G401 (cell line): ENCODE measurements around the gene NEDD4L. TPM values are rescaled to one million over a fixed set of nuclear protein-coding genes. Genes with fewer than 3 reads are reported as not detected.

ENCODE experiments used
- DNase-seq: peaks from one replicate; pipeline ENCODE4 v3.0.0-alpha.2; 2015; ENCODE audit warnings: low spot score
- in situ Hi-C: cut with HindIII; loops from 2 replicates; pipeline ENCODE4 v1.10.0; 2016; ENCODE audit warnings: low sequenced_read_pairs, mixed read lengths
- total RNA-seq: library from RNA; depleted of rRNA; stranded (reverse); fragments of >200 nt; shearing (Covaris generic); gene quantifications from 2 replicates; pipeline ENCODE4 v1.2.3, GENCODE V29; 2014

NEDD4L gene
- total RNA-seq, 1 experiment from 2014 or later = 0.37 TPM

DNA sequence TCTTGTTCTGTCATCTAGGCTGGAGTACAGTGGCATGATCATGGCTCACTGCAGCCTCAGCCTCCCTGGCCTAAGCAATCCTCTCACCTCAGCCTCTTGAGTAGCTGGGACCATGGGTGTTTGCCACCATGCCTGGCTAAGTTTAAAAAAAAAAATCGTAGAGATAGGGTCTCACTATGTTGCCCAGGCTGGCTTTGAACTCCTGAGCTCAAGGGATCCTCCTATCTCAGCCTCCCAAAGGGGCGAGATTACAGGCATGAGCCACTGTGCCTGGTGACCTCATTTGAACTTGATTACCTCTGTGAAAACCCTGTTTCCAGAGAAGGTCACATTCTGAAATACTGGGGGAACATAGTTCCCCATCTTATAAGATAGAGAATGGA is 190.3 kb downstream of the NEDD4L start:
- in situ Hi-C loops = no loop called here
- DNase-seq = no peak

DNA sequence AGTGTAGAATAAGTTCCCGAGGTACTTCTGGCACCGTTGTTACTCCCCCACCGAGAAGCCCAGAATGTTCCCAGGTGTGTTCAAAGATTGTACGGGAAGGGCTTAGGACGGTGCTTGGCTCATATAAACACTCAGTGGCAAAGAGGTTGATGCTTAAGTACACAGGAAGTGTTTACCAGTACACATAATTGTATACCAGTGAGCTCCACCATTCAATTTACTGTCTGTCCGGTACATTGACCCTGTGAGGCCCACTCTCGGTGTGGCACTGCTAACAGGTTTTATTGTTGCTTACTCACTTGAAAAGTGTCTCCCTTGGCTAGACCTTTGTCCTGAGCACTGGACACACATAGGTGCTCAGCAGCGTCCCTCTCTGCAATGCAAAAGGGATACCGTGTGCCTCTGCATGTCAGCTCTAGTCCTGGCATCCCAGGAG is 191.0 kb downstream of the NEDD4L start:
- in situ Hi-C loops = no loop called here
- DNase-seq = peak; percentile 65

DNA sequence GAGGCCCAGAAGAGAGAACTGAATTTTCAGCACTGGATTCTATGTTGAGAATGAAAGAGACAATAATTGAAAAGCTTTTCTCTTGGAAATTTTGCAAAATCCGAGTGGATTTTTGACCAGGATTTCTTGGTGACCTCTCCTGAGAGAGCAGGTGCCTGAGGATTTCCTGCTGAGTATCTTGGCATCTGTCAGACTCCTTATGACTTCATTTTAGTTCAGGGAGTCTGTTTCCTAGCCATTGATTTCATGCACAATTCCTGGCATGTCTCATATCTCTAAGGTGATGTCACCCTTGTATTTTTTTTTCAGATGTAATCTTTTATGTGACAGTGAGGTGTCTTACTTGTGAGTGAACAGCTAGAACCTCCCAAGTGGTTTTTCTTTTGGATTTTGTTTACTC is 195.9 kb downstream of the NEDD4L start:
- in situ Hi-C loops = no loop called here
- peak; percentile 84 for DNase-seq

DNA sequence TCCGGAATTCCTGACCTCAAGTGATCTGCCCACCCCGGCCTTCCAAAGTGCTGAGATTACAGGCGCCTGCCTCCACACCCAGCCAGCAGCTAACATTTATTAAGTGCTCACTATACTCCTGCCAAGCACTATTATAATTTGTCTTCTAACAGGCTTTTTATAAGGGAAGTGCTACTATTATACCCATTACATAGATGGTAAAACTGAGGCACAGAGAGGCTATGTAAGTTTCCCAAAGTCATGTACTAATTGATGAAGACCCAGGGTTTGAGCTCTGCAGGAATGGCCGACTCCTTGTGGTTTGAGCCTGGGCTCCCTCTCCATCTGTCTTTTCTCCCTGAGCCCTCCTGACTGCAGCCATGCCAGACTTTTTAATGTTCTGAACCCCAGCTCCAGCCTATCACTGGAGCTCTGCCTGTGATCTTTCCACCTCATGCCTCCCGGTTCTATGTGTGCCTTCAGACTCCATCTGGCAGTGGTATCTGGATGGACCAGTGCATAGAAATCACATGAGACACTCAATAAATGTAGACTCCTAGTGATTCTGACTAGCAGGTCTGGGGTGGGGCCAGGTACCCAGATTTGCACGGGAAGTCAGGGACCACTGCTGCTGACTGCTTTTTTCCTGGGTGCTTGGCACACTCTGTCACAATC is 197.1 kb downstream of the NEDD4L start:
- in situ Hi-C loops = no loop called here
- DNase-seq = peak; percentile 62

DNA sequence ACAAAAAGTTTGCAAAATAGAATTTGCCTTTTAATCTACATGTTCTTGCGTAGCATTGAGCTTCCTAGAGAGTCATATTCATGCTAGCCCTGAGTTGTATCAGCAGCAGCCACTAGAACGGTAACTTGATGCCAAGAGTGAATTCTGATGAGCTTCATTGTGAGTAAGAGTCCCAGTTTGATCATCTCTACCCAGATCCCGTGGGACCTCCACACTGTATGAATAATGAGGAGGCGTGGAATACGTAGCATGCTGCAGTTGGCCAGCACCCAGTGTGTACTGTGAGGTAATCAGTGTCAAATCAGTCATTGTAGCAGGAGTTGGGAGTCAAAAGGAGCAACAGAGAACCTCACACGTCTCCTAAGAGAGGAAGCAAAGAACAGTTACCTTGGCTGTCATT is 197.9 kb downstream of the NEDD4L start:
- in situ Hi-C loops = no loop called here
- no peak for DNase-seq

DNA sequence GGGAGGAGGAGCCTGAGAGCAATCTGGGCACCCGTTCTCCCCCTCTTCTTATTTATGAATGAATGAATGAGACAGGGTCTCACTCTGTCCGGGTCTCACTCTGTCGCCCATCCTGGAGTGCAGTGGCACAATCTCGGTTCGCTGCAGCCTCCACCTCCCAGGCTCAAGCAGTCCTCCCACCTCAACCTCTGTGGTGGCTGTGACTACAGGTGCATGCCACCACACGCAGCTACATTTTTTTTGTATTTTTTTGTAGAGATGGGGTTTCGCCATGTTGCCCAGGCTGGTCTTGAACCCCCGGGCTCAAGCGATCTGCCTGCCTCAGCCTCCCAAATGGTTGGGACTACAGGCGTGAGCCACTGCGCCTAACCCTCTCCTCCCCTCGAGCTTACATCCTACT is 198.4 kb downstream of the NEDD4L start:
- in situ Hi-C loops = no loop called here

DNA sequence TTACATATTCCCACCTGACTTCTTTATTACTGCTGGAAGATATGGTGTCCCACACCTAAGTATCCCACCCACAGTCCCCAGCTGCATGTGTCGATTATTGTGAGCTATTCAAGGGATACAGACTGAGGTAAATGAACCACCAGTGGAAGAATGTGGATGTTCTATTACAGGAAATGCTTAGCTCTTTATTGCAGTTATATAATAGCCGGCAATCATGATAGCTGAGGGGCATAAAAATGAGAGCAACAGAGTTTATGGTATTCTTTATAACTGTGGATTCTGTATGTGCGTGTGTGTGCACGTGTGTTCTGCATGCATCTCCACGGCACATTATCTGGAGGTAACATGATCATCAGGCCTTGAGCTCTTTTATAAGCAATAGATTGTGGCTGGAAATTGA is 198.9 kb downstream of the NEDD4L start:
- in situ Hi-C loops = no loop called here
- no peak for DNase-seq

More for the DNA sequence above, 198.4 kb downstream of the NEDD4L start:
- no peak for DNase-seq

DNA sequence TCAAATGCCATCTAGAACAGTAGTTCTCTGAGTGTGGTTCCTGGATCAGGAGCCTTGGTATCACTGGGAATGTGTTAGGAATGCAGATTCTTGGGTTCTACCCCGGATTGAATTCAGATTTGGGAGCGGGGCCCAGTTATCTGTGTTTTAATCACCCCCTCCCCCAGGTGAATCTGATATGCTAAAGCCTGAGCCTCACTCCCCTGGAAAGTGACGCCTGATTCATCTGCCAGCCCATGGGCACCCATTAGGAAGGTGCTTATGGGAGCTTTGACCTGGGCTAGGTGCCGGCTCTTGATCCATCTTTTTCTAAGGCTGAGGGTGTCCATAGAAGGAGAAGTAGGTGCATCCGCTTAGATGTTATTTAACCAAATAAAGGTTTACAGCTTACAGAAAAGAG is 199.4 kb downstream of the NEDD4L start:
- no peak for DNase-seq
- in situ Hi-C loops = no loop called here

DNA sequence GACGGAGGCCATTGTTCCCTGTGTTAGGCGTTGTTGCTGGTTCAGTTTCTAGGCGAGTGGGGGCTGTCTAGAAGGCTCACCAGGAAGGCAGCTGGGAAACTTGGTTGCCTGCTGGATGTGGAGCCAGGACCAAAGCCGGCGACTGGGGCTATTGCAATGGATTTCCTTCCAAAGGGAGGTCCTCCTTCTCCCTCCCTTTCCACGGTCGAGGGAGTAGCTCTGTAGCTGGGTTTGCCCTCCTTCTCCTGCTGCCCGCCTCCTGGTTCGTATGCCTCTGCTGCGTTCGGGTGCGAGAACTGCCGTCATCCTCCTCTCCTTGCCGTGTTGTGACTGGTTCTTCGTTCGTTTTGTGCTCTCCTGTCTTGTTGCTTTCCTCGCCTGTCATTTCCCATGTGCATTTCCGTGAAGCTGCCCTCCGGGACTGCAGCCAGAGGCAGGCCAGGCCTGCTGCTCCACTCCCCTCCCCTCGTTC is 203.4 kb downstream of the NEDD4L start:
- DNase-seq = peak; percentile 92
- in situ Hi-C loops = no loop called here

DNA sequence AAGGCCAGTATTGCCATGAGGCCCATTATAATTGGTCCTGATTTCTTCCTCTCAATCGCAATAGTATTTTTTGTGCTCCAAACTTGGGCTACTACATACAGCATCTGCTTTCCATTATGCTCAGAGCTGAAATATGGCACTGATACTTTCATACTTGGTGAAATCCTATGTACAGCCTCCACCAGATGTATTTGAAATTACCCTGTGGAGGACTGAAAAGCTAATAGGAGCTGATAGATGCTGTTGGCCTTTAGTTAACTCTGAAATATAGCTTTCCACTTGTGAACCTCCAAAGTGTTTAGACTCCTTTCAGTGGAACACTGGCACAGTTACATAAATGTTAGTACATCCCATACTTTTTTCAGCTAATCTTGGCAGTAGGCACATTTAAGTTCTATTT is 205.7 kb downstream of the NEDD4L start:
- in situ Hi-C loops = no loop called here

DNA sequence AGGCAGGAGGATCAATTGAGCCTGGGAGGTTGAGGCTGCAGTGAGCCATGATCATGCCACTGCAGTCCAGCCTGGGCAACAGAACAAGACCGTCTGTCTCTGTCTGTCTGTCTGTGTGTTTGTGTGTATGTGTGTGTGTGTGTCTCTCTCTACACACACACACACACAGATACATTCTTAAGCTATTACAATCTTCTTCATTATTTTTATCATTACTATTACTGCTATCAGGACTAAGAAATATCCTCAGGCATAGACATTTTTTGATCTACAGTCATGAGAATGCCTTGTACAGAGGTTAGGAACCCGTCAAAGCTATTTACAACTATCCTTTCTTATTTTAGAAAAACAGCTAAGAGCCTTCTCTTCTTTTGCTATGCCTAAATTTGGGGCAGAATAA is 207.4 kb downstream of the NEDD4L start:
- no peak for DNase-seq
- in situ Hi-C loops = no loop called here

More for the DNA sequence above, 205.7 kb downstream of the NEDD4L start:
- DNase-seq = no peak

DNA sequence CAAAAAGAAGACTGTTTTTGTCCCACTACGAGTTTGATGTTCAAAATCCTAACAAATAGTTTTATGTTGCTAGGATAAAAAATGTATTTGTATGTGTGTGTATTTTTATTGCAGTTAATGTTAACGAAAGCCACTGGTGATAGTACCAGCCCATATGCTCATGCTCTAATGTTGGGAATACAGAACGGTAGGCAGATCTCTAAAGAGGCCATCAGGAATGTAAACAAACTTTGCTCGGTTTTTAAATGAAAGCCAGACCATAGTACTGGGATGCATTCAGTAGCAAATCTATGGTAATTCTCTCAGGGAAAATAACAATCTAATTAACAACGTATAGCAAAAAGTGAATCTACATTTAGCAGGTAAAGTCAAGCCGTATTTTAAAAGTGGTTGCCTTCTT is 208.1 kb downstream of the NEDD4L start:
- DNase-seq = no peak
- in situ Hi-C loops = no loop called here

DNA sequence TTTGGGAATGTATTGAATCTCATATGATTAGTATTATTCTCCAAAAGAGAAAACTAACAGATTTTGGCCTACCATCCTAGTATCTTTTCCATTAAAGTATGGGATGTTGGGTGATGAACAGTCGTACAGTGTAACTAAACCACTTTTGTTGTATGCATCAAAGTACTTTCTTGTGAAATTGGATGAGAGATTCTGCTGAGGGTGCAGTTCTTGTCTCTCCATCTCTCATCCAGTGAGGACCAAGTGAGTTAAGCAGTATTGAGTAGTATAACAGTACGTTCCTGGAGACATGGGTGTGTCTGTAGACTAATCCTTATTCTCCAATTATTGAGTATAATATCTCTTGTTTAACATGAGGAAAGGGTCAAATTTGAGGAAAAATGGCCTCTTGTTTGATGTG is 209.3 kb downstream of the NEDD4L start:
- in situ Hi-C loops = no loop called here

DNA sequence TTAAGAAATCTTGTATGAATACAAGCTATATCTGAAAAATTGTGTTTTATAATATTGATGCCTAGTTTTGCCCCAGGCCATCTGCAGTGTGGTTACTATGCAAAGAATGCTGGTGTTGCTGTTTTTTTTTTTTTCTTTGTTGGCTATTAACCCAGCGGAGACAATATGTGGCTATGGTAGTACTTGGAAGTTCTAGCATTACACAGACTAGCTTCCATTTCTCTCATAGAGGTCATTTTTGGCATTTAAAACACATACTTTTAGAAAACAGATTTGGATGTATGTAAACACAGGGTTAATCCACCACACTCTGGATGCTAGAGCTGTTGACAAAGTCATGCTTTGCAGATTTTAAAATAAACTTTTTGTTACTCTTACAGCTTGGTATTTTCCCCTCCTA is 209.8 kb downstream of the NEDD4L start:
- in situ Hi-C loops = no loop called here
- DNase-seq = no peak

More for the DNA sequence above, 209.3 kb downstream of the NEDD4L start:
- DNase-seq = no peak

DNA sequence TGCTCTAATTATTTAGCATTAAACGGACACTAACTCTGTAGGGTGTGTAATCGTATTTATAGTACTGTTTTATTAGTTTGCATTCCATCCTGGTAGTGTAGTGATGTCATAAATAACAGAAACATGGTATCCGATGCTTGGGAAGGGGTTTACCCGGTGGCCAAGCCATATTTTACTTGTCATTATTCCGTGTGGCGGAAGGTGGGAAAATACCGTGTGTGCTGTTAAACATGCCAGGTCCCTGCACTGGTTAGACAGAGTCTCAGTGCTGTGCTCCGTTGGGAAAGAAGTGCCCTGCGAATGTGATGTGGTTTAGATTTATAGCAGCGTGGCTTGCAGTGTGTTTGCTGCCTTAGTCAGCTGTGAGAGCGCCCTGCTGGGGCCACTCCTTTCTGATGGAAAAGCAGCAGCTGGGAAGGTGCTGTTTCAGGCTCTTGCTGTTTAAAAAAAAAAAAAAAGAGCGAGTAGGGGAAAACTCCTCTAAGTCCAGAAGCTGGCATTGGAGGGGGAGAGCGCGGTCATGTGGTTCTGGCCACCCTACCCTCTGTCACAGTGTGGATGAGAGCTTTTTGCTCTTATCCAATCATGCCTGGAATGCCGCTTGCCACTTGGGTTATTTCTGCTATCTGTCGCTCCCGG is 211.0 kb downstream of the NEDD4L start:
- in situ Hi-C loops = no loop called here
- no peak for DNase-seq

DNA sequence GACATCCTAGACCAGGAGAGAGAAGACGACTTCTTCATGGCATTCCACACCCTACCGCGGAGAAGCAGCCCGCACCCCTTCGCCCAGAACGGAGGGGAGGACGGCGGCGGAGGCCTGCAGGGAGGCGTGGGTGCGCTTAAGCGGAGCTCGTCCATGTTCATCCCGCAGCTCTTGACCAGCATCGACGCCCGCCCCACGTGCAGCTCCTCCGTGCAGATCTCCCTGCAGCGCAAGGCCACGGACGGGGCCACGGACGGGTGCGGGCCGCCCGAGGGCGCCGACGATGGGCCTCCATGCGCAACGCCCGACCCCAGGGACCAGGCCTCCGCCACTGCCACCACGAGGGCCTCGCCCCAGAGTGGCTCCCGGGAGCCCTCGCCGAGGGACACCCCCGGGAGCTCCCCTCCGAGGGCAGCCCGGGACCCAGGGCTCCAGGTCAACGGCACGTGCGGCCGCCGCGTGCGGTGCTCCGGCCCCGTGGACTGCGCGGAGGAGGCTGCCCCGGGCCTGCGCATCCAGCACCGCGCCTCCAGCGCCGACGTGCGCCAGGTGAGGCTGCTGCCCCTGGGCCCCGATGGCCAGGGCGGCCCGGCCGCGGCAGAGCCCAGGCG is 211.8 kb downstream of the NEDD4L start:
- in situ Hi-C loops = no loop called here
- DNase-seq = no peak

DNA sequence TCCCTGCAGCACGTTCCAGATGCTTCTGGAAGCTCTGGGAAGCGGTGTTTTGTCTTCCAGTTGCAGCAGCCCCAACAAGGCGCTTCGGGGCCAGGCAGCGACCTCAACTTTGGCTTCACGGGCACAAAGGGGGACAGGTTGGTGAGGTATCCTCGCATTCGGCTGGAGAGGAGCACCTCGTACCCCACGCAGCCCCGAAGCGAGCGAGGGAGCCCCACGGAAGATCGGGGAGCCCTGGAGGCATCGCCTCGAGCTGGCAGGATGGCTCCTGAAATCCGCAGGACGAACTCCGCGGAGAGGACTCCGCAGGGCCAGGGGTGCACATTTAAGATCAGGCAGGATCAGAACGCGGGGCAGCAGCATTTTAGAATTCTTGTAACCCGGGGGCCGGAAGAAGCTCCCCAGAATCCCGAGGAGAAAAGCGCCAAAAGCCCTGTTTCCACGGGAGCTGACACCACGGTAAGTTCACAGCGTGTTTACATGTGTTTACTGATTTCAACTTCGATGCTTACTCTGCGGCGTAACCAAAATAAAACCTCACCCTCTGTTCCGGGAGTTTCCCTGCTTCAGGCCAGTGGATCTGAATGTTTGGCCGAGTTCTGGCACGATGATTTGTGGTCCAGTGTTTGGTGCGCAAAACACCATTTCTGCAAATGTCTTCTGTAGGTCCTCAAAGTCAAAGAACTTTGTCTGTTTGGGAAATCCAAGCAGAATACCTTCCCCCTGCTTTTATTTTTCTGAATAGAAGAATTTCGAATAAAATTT is 212.5 kb downstream of the NEDD4L start:
- no peak for DNase-seq
- in situ Hi-C loops = no loop called here

DNA sequence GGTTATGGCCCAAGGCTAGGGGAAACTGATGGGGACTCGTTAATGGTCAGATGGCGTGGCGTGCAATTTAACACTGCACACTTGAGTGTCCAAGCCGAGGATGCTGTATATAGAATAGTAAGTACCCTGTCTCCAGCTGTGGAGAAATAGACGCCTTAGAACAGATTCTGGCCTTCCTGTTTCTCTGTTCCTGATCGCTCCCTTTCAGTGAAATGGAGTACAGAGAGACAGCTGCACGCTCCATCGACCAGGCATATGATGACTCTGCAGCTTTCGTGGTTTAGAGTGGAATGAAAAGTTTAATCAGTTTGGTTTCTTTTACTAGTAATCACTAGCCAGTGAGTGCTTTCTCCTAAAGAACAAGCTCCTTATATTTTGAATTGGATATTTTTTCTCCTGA is 213.4 kb downstream of the NEDD4L start:
- DNase-seq = no peak
- in situ Hi-C loops = no loop called here

DNA sequence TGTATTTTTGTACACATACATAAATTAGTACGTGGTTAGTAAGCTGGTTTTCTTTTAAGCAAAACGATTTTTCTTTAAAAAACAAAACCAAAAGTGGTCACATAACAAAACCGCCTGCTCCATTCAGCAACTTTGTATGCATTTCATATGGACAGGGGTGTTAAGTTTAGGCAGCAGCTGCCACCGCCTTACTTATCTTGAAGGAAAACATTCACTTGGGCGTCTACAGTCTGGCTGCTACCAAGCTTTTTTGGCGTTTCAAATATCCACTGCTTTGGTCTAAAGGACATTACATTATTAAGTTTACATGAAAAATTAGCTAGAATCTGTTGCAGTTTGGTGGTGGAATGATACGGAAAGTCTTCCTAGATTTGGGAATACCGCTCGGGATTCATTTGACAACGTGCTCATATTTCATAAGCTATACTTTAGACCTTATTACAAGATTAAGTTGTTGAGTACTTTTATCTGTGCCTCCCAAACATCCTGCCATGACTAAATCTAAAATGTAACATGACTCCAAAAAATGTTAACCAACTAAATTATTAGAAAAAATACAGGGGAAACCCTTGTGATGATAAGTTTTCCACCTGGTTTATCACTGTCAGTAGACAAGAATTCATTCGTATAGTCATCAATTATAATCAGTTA is 214.8 kb downstream of the NEDD4L start:
- in situ Hi-C loops = no loop called here

More for the DNA sequence above, 214.8 kb downstream of the NEDD4L start:
- DNase-seq = no peak
